CMK (cell line): ENCODE data around the gene GMDS.

Experiments
- DNase-seq: peaks from one replicate; pipeline ENCODE4 v3.0.0-alpha.2; 2010; ENCODE audit warnings: low read depth

Gene GMDS

DNA sequence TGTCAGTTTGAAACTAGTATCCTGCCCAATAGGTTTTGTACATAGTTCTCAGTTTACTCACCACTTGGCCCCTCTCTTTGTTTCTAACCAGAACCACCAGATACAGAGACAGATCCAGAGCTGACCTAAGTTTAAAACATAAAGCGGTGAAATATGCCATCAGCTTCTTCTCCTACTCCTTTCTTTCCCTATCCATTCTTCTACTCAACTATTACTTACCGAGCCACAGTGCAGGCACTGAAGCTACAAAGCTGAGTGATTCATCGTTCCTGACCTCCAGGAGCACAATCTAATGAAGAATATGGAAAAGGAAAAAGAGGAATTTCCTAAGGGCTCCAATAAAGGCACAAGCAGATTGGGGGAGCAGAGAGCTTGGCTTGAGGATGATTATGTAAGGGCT is 349.7 kb downstream of the GMDS start:
- DNase-seq: no peak

DNA sequence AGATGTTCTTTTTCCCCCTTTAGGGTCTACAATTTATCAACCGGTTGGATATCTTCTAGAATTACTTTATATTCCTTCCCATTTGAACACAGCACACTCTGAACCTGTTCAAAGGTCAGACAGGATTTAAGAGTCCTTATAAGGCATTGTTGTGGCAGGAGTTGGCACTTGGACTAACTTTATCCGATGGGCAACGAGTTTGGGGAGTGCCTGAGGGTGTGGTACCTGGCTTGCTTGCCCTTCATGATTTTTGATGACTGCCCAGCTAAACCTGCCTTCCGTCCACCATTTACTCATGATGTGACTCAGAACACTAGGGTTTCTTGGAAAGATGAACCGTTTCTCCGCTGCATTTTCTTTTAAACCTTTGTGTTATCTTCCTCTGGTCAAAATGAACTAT is 350.5 kb downstream of the GMDS start:
- DNase-seq: no peak

- no peak for DNase-seq
Observed at GRCh38 chr6:1893470-1894130, 351.8 kb downstream of the GMDS start.

- no peak for DNase-seq
Observed at GRCh38 chr6:1892716-1893115, 352.7 kb downstream of the GMDS start.

DNA sequence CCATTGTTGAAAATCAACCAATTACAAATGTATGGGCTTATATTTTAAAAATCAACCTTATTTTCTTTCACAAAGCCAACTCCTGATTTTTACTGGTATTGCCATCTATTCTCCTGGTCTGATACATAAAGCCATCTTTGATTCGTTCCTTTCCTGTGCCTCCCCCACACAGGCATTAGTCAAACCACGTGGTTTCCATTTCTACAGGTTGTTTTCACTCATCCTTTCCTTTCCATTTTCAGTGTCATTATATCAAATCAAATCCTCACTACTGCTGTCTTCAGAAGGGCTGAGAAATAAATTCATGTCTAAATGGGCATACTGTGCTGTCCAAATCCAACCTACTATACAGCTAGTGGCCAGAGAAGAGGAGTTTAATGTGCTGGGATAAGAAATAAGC is 354.4 kb downstream of the GMDS start:
- no peak for DNase-seq

DNA sequence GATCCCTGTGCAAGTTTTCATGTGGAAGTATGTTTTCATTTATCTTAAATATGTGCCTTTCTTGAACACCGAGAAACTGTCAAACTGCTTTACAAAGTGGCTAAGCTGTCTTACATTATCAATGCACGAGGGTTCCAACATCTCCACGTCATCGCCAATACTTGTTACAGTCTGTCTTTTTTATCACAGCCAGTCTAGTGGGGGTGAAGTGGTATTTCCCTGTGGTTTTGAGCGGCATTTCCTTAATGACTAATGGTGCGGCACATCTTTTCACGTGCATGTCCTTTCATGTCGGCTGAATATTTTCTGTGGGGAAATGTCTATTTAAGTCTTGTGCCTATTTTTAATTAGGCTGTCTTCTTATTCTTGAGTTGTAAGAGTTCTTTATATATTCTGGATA is 355.3 kb downstream of the GMDS start:
- no peak for DNase-seq

- DNase-seq: no peak
Observed at GRCh38 chr6:1885576-1886011, 359.8 kb downstream of the GMDS start.

DNA sequence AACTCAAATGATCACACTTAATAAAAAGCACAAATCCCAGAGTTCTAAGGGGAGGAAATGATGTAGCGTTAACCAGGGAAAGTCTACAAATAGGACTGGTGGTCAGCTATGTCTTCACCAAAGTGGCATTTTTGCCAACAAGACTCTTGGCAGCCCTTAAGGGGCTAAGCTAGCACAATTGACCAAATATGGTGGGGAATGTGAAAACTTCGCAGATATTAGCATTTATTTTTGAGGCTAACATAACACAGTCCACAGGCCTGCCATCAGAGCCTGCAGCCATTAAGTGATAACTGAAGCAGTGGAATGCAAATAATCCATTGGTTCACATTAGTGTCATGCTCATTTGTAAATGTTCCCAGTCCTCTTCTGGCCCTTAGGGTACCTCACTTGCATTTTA is 361.1 kb downstream of the GMDS start:
- no peak for DNase-seq

DNA sequence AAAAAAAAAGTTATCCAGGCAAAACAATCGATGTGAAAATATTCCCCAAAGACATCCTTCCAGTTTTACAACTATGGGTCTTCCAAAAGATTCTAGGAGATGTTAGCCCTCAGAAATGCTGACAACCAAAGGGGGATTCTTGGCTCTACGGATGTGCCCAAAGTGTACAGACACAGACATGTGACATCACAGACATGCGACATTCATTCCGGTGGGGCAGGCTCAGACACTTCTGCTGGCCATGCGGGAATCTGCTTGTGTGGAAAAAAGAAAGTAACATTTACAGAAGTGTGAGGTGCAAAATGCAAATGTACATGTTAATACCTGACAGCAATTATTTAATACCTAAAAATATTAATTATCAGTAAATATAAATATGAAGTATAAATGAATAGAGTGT is 367.1 kb downstream of the GMDS start:
- no peak for DNase-seq

GRCh38 chr6:1873781-1874180 is 371.6 kb downstream of the GMDS start:
- DNase-seq: no peak

- no peak for DNase-seq
Observed at GRCh38 chr6:1872649-1873131, 372.7 kb downstream of the GMDS start.

- DNase-seq: no peak
Observed at GRCh38 chr6:1871724-1872315, 373.6 kb downstream of the GMDS start.

DNA sequence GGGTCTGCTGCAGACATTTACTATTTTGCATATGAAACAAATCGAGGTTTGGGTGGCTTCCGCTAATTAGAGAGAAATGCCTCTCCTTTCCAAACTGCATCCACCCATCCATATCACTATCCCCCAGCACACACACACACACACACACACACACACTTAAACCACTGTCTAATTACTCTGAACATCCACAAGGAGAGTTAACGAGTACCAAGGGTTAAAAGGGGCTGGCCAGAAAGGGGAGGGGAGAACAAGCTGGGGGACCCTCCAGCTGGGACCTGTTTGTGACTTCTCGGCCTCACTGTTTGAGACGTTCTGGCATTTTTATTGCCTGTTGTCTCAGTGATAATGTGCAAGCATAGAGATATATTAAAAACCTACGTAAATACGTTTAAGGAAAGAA is 374.5 kb downstream of the GMDS start:
- DNase-seq: no peak

DNA sequence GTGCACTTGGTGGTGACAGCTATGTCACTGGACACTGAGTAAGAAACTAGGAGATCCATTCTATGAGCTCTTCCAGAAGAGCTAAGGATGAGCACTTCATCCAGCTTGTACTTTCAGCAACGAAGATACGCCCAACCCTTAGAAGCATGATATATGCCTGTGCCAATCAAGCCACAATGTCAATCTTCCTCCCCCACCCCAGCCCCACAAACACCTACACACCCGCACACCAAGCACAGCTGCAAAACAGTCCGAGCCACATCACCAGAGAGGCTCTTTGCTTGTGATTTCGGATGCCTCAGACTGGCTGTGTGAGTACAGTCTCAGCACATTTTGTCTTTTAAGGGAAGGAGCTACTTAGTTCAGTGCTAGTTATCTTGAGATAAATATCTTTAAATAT is 375.2 kb downstream of the GMDS start:
- DNase-seq: no peak

- DNase-seq: no peak
Observed at GRCh38 chr6:1869769-1870168, 375.6 kb downstream of the GMDS start.

GRCh38 chr6:1869308-1869707 is 376.1 kb downstream of the GMDS start:
- DNase-seq: no peak

DNA sequence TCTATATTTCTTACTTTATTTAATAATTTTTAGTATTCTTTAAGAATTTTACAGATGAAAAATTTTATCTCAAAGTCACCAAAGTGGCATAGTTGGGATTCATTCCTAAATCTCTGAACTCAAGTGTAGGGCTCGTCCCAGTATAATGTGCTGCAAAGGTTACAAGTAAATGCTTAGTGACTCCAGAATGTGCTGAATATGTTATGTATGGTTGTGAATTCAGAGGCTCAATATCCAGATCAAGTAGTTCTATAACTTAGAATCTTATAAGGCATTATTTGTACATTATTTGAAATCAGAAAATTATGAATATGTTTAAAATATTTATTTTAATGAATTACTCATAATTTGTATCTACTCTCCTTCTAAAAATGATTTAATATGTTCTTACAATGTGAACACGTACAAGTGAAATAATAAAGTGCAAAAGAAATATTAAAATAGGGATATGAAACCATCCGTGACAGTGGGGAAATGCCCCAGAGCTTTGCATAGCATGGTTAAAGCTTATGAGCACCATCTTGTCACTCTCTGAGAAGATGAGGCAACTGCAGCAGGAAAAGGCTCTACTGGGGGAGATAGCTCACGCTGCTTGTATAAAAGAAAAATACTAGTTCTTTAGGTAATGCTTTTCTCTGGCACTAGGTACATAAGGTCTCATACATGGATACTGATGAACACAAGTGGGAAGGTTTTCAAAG is 376.7 kb downstream of the GMDS start:
- no peak for DNase-seq

GRCh38 chr6:1867197-1867596 is 378.2 kb downstream of the GMDS start:
- DNase-seq: no peak

DNA sequence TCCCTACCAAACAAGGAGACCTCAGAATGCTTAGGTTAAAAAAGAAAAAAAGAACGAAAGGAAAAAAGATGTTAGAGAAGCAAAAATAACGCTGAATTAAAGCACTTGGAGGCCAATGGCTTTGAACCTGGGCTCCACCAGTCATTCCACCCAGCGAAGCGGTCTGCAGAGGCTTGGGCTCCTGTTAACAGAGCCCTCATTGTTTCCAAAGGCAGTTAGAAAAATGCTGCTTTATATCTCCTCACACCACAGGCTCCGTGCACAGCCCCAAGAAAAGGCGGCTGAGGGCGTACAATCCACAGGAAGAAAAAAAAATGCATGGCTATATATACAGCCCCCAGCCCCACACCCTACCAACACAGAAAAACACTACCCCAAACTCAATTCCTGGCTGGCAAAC is 379.8 kb downstream of the GMDS start:
- DNase-seq: no peak

- DNase-seq: no peak
Observed at GRCh38 chr6:1864496-1864895, 380.9 kb downstream of the GMDS start.

DNA sequence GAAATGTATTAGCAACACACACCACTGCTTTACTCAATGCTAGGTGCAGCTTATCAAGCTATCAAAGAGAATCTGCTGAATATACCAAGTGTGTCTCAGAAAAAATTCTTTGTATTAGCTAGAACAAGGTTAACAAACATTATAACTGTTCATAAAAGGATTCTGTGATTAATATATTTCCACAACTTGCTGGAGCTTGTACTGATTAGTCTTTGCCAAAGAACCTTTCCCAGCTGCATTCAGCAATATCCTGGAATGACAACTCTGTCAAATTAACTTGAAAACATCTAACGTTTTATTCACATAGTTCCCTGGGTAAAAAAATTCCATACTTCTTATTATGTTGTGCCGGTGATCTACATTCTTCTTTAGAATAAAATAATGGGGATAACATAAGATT is 383.0 kb downstream of the GMDS start:
- DNase-seq: no peak

DNA sequence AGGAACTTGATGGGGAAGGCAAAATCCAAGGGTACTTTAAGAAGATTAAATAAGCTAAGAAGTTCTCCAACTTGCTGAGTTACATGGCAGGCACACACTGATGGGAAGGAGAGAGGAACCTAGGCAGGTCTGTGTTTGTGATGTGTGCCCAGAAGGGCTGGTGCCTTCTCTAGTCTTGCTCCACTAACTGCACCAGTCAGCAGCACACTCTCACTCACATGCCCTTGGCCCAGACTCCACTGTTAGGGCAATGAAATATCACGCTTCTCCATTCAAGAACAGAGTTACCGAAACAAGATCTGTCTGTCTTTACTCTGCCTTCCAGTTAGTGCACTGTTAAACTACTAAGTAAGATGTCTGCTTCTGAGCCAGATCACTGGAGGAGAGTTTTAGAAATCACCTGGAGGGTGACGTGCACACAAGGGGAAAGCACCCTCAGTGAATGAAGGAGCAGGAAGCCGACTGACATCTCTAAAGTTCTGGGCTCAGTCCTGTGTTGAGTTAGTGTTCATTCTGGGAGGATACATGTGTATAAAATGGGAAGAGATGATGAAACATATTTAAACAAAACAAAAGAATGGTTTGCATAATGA is 384.6 kb downstream of the GMDS start:
- no peak for DNase-seq

DNA sequence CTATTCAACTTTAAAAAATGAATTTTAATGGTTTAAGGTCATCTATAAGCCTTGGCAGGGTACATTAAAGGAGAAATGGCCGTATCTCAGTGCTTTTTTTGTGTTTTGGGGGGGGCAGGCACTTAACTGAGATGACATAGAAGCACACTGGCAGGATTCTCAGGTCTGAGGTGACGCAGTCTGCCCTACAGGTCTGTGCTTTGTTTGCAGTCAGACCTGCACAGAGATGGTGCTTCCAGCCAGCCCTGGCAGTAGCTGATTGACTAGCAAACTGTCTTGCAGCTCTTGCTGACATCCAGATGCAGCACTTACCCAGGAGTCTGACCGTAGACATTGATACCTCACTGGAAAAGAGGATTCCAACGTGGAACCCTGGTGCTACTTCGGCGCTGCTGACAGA is 386.5 kb downstream of the GMDS start:
- DNase-seq: no peak
